GM21576 (cell line): ENCODE results near the gene RBFOX1.

Experiments
- ATAC-seq: cut with Tn5 transposase; IDR thresholded peaks from one replicate; pipeline ENCODE4 v1.9.1; 2021; ENCODE audit warnings: mild to moderate bottlenecking, moderate library complexity; ENCODE audit not compliant: unreplicated experiment

Gene RBFOX1

GRCh38 chr16:7513429-7513828, 180.8 kb downstream of the RBFOX1 start:
- no peak for ATAC-seq

DNA sequence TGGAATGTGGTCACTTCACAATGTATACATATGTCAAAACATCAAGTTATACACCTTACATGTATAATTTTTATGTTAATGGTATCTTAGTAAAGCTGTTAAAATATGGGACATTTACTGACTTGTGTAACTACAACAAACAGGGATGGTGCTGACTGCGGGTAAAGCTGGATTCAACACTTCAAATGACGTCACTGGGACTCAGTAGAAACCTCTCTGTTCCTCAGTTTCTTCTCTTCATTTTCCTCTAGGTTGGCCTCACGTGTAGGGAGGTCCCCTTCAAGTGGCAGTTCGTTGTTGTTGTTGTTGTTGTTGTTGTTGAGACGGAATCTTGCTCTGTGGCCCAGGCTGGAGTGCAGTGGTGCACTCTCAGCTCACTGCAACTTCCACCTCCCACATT, 182.9 kb downstream of the RBFOX1 start:
- no peak for ATAC-seq

DNA sequence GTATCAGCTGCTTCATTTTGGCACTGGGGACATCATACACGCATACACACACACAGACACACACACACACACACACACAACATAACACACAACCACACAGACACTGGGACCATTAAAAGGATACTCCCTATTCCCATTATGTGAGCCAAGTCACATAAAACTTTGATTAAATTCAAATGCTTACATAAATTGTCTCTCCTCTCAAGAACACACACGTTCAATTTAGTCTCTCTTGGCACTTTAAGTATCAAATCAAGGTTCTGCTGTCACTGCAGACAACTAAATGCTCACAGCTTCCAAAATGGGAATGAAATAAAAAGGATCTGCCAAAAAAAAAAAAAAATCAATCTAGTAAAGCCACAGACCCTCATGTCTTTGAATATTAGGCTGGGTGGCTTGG, 184.9 kb downstream of the RBFOX1 start:
- ATAC-seq = no peak

GRCh38 chr16:7518158-7518557, 185.5 kb downstream of the RBFOX1 start:
- no peak for ATAC-seq

DNA sequence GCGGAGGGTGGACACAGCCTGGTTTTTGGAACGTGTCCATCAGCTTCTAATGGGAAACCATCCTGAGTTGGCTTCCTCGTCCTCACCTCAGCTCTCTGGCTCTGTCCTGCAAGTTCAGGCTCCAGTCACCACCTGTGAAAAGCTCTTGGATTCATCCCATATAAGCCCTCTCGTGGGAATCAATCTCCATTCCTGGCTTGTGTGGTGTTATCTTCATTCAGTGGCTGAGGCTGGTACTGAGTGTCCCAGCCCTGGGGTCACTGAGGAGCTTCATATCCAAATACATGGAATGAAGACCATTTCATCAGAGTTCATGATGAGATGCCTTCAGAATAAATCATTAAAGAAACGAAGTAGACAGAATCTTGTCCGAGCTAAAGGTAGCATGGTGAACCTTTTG, 189.2 kb downstream of the RBFOX1 start:
- ATAC-seq = no peak

- no peak for ATAC-seq
Observed at GRCh38 chr16:7524419-7524818, 191.8 kb downstream of the RBFOX1 start.

GRCh38 chr16:7526736-7527135, 194.1 kb downstream of the RBFOX1 start:
- no peak for ATAC-seq

- no peak for ATAC-seq
Observed at GRCh38 chr16:7532534-7532933, 199.9 kb downstream of the RBFOX1 start.

- ATAC-seq = no peak
Observed at GRCh38 chr16:7534749-7535148, 202.1 kb downstream of the RBFOX1 start.

- ATAC-seq = no peak
Observed at GRCh38 chr16:7541026-7541425, 208.4 kb downstream of the RBFOX1 start.

DNA sequence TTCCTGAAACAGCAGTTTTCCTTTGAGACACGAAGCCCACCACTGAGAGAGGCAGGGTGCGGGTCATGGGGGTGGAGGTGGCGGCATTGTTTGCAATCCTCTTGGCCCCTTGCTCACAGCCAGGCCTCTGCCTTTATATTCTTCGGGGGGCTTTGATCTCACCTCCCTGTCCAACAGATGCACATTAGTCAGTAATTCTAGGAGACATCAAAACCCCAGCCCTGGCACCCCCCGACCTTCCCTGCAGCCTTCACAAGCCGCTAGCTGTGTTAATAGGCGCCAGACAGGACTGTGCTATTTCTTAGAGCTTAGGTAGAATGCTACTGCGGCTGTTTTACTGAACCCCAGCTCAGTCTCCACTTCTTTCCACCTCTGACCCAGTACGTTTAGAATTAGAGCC, 212.6 kb downstream of the RBFOX1 start:
- no peak for ATAC-seq

DNA sequence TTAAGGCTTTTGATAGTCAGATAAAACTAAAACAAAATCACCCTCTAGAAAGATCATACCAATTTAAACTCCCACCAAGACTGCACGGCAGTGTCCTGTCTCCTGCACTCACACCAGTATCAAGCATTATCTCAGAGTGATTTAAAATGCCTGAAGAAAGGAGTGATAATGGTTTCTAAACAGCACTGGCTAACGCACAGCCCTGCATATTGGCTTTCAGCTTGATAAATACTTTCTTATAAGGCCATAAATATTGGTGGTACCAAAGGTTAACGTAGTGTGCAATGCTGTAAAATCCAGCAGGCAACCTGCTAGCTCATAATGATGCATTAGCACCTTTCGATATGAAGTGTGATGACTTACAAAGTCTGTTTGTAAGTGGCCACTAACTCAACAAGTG, 214.3 kb downstream of the RBFOX1 start:
- no peak for ATAC-seq

DNA sequence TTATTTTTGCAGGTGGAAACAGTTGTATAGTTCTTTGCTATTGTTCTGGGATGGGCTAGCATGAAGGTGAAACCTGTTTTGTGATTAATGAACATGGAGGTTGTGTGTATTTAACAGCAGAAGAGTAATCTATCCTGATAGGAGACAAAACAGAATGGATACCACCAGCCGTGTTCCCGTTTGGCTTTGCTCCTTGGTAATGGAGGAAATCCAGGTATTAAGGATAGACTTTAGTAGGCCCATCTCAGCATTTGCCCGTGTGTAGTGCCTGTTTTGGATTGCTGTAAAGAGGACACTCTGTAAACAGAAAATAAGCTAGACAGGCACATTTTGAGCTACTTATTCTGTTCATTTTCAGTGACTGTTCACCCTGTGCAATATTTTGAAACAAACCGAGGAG, 215.1 kb downstream of the RBFOX1 start:
- ATAC-seq = no peak

- no peak for ATAC-seq
Observed at GRCh38 chr16:7548796-7549318, 216.2 kb downstream of the RBFOX1 start.

DNA sequence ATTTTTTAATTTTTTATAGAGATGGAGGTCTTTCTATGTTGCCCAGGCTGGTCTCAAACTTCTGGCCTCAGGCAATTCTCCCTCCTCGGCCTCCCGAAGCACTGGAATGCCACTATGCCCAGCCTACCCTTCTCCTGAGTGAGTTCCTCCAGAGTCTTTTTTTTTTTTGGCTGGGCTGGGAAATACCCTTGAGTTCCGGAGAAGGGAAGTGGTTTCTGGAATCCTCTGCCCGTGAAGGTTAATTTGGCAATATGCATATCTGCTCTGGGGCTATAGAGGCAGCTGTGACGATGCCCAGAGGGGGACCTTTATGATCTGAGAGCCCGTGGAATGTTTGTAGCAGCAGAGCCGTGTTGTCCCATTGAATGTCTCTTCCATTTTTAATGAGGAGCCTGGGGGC, 217.5 kb downstream of the RBFOX1 start:
- ATAC-seq = no peak

DNA sequence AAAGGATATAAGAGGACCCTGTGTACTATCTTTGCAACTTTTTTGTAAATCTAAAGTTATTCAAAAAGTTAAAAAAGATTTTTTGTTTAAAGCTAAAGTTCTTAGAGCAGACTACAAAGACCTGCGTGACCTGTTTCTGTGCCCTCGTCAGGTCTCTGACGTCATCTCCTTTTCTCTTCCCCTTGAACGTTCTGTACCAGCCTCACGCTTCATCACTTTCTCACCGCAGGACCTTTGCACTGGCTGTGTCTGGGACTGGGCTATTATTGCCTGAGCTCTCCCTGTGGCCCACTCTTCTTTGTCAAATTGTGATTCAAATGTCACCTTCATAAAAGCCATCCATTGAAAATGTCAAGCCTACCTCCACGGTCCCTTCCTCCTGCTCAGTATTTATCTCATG, 222.8 kb downstream of the RBFOX1 start:
- ATAC-seq = no peak

- no peak for ATAC-seq
Observed at GRCh38 chr16:7561908-7562405, 229.3 kb downstream of the RBFOX1 start.

DNA sequence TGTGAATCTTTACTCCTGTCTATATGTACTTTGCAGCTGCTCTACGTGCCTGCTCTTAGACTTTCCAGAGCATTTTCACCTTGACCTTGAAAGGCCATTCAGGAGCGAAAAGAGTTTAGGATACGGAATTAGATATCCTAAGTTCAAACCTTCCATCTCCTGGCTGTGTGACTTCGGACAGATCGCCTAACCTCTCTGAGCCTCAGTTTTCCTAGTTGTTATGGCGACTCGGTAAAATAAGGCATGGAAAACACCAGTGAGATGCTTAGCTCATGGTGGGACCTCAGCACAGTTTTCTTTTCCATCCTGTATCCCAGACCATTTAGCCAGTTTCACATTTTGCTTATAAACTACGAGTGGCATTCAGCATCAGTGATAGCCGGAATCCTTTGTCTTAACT, 233.7 kb downstream of the RBFOX1 start:
- ATAC-seq = no peak

- no peak for ATAC-seq
Observed at GRCh38 chr16:7571366-7571765, 238.7 kb downstream of the RBFOX1 start.

DNA sequence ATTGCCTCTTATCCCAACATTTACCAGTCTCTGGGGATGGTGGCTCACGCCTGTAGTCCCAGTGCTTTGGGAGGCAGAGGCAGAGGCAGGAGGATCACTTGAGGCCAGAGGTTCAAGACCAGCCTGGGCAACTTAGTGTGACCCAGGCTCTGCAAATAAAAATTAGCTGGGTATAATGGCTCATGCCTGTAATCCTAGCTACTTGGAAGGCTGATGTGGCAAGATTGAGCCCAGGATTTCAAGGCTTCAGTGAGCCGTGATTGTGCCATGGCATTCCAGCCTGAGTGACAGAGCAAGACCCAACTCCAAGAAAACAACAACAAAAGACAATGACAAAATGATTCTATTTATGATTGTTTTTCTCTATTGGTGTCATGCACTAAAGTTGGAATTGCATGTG, 244.9 kb downstream of the RBFOX1 start:
- ATAC-seq = no peak

DNA sequence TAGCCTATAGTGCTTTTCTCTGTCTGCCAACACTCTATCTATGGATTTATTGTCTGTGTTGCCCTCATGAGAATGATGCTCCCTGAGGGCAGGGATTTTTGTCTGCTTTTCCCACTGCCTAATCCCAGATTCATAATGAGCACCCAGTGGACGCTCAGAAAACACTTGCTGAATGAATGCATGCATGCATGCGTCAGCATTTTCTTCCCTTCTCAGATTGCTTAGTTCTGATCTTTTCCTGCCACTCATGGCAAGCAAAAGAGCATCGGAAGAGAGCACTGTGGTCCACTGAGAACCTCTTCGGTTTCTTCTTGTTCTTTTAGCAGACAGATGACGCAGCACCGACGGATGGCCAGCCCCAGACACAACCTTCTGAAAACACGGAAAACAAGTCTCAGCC, 246.8 kb downstream of the RBFOX1 start:
- no peak for ATAC-seq

- no peak for ATAC-seq
Observed at GRCh38 chr16:7581175-7581574, 248.5 kb downstream of the RBFOX1 start.

DNA sequence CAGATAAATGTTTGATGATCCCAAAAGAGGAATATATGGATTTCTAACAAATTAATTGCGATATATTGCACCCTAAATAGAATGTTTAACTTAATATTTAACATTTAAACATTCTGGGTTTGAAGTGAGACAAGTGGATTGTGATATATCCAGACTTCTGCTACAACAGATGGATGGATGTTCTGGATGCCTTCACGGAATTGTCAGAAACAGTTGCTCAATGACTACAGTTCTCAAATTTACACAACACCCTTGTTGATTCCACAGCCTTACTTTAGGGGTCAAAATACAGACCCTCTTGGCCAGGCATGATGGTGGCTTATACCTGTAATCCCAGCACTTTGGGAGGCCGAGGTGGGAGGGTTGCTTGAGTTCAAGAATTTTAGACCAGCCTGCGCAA, 250.8 kb downstream of the RBFOX1 start:
- ATAC-seq = no peak

- ATAC-seq = no peak
Observed at GRCh38 chr16:7584561-7584960, 251.9 kb downstream of the RBFOX1 start.
